HepG2 (cell line): ENCODE results near the gene ROMO1. TPM values are rescaled to one million over a fixed set of nuclear protein-coding genes. Genes with fewer than 3 reads are reported as not detected.

ENCODE experiments used
- ATAC-seq: fragments of 200-7000 bp; cut with Tn5 transposase; 3 replicates; pipeline ENCODE4 v1.9.1; 2020; ENCODE audit warnings: mild to moderate bottlenecking, moderate library complexity
- BruUV-seq: library from RNA; stranded (reverse); fragments of 400-500 nt; replicated peaks from 2 replicates; lab custom pipeline; 2021; lab: Mats Ljungman, UMichigan
- CTCF ChIA-PET: fragments of 300-600 bp; formaldehyde crosslinking; extraction: SDS; loops from one replicate; lab custom pipeline; 2021; ENCODE audit warnings: low total read pairs, inconsistent platforms, low intra/inter-chr PET ratio; lab: Yijun Ruan, JAX
- POLR2A ChIA-PET: fragments of 350-600 bp; sonication (Branson Sonifier 250); formaldehyde crosslinking; loops from one replicate; lab custom pipeline; 2020; ENCODE audit warnings: antibody characterized with exemption, inconsistent platforms; lab: Yijun Ruan, JAX
- DNase-seq: peaks from one replicate; pipeline ENCODE4 v3.0.0-alpha.2; 2015; ENCODE audit warnings: low spot score
- FAIRE-seq: peaks from 3 replicates; lab custom pipeline; 2011; peaks lifted over from hg19 to GRCh38; lab: Jason Lieb, UNC
- H2AFZ ChIP-seq: one replicate; pipeline ENCODE4 v1.6.1; 2011; ENCODE audit warnings: low read length, inconsistent platforms
- H3K27ac ChIP-seq: fragments of 300-600 bp; 3 replicates; pipeline ENCODE4 v1.8.0; 2011; ENCODE audit warnings: mixed run types, mild to moderate bottlenecking, mixed read lengths, low read length, inconsistent platforms; ENCODE audit not compliant: insufficient read depth; ENCODE audit errors: extremely low read length
- H3K27me3 ChIP-seq, 2 experiments: fragments of 200-600 bp in 1 of 2; 2 replicates in 1 of 2; 3 replicates in 1 of 2; pipeline versions ENCODE4 v1.6.0 to v1.8.0; 2011; ENCODE audit warnings: low read length in 2 of 2, mild to moderate bottlenecking in 2 of 2, moderate library complexity in 2 of 2, inconsistent platforms in 1 of 2; ENCODE audit not compliant: insufficient read depth in 2 of 2, control insufficient read depth in 1 of 2
- H3K36me3 ChIP-seq, 2 experiments: fragments of 200-600 bp in 1 of 2; replicated peaks in 1 of 2; 2 replicates in 1 of 2; 3 replicates in 1 of 2; pipeline versions ENCODE4 v1.5.1 to v1.8.0; 2011; ENCODE audit warnings: low read length in 2 of 2, inconsistent platforms in 1 of 2; ENCODE audit not compliant: insufficient read depth in 2 of 2, control insufficient read depth in 1 of 2
- H3K4me1 ChIP-seq: 2 replicates; pipeline ENCODE4 v1.5.1; 2012; ENCODE audit warnings: low read length, inconsistent platforms; ENCODE audit not compliant: insufficient read depth
- H3K4me2 ChIP-seq: 2 replicates; pipeline ENCODE4 v1.6.0; 2011; ENCODE audit warnings: low read depth, low read length, inconsistent platforms
- H3K4me3 ChIP-seq, 3 experiments: fragments of 200-600 bp in 1 of 3; sonication (generic), shearing (Covaris generic) in 1 of 3; replicated peaks in 1 of 3; 2 replicates each; pipeline ENCODE4 v1.5.1; 2011 to 2016; ENCODE audit warnings: low read length in 3 of 3, inconsistent platforms in 2 of 3, low read depth in 2 of 3, mild to moderate bottlenecking in 2 of 3, control low read depth in 1 of 3, mixed read lengths in 1 of 3; ENCODE audit not compliant: insufficient read depth in 1 of 3
- H3K79me2 ChIP-seq: one replicate; pipeline ENCODE4 v1.6.1; 2011; ENCODE audit warnings: low read length, inconsistent platforms; ENCODE audit not compliant: insufficient read depth
- H3K9ac ChIP-seq: 2 replicates; pipeline ENCODE4 v1.6.0; 2011; ENCODE audit warnings: mild to moderate bottlenecking, low read depth, low read length, inconsistent platforms; ENCODE audit not compliant: insufficient read depth
- H3K9me3 ChIP-seq: 2 replicates; pipeline ENCODE4 v1.5.1; 2012; ENCODE audit warnings: mild to moderate bottlenecking, low read length
- H4K20me1 ChIP-seq: 2 replicates; pipeline ENCODE4 v1.6.0; 2011; ENCODE audit warnings: inconsistent platforms, mild to moderate bottlenecking, low read length, moderate library complexity; ENCODE audit not compliant: insufficient read depth
- CREB1 ChIP-seq, 2 experiments: fragments of 450-650 bp in 1 of 2; IDR thresholded peaks; 2 replicates each; pipeline ENCODE4 v1.6.1; 2016 to 2017; ENCODE audit warnings: control low read depth in 1 of 2, mild to moderate bottlenecking in 1 of 2, missing compliant biosample characterization in 1 of 2, missing genetic modification characterization in 1 of 2
- ELF4 ChIP-seq: sonication (generic); formaldehyde crosslinking; IDR thresholded peaks from 2 replicates; pipeline ENCODE4 v1.5.0; 2020; ENCODE audit warnings: missing genetic modification reagents, mild to moderate bottlenecking, moderate library complexity, borderline replicate concordance
- FOXM1 ChIP-seq: sonication (generic); formaldehyde crosslinking; IDR thresholded peaks from 2 replicates; pipeline ENCODE4 v1.5.0; 2020; ENCODE audit warnings: missing genetic modification reagents
- KDM1A ChIP-seq: IDR thresholded peaks from 2 replicates; pipeline ENCODE4 v1.6.1; 2016; ENCODE audit warnings: missing compliant biosample characterization
- MBD4 ChIP-seq: IDR thresholded peaks from 2 replicates; pipeline ENCODE4 v1.6.1; 2012; ENCODE audit warnings: low read length, inconsistent platforms, borderline replicate concordance
- NRL ChIP-seq: sonication (generic); formaldehyde crosslinking; IDR thresholded peaks from 2 replicates; pipeline ENCODE4 v1.5.0; 2020; ENCODE audit warnings: missing genetic modification reagents, mild to moderate bottlenecking, moderate library complexity, borderline replicate concordance
- POLR2A ChIP-seq, 2 experiments: IDR thresholded peaks; 2 replicates each; pipeline ENCODE4 v1.6.1; 2011; ENCODE audit warnings: low read depth in 2 of 2, low read length in 2 of 2, mild to moderate bottlenecking in 1 of 2, moderate library complexity in 1 of 2; ENCODE audit not compliant: insufficient read depth in 1 of 2
- POLR2AphosphoS2 ChIP-seq: IDR thresholded peaks from 2 replicates; pipeline ENCODE4 v1.6.1; 2011; ENCODE audit warnings: low read depth, low read length, improper control_type of control experiment
- POLR2G ChIP-seq: fragments of 200-400 bp; formaldehyde crosslinking; IDR thresholded peaks from 2 replicates; pipeline ENCODE4 v1.6.1; 2018; ENCODE audit warnings: mild to moderate bottlenecking, low read depth, low read length, moderate library complexity
- PRPF4 ChIP-seq: fragments of 200-400 bp; formaldehyde crosslinking; IDR thresholded peaks from 2 replicates; pipeline ENCODE4 v1.6.1; 2016; ENCODE audit warnings: low read length, low read depth; ENCODE audit not compliant: poor library complexity, severe bottlenecking
- RBM22 ChIP-seq: fragments of 200-400 bp; formaldehyde crosslinking; optimal IDR thresholded peaks from 2 replicates; pipeline ENCODE3; 2017; ENCODE audit warnings: mild to moderate bottlenecking, low read length, moderate library complexity
- SAP130 ChIP-seq: IDR thresholded peaks from 2 replicates; pipeline ENCODE4 v1.6.1; 2016; ENCODE audit warnings: low read depth
- SOX13 ChIP-seq, 3 experiments: fragments of 450-650 bp in 1 of 3; sonication (generic) in 1 of 3; formaldehyde crosslinking in 1 of 3; IDR thresholded peaks in 2 of 3; conservative IDR thresholded peaks in 1 of 3; 2 replicates each; pipeline versions ENCODE4 v1.5.0 to v1.6.1; 2016 to 2020; ENCODE audit warnings: antibody characterized with exemption in 1 of 3, mild to moderate bottlenecking in 1 of 3, missing compliant biosample characterization in 1 of 3, missing genetic modification reagents in 1 of 3, moderate library complexity in 1 of 3
- SSRP1 ChIP-seq: IDR thresholded peaks from 2 replicates; pipeline ENCODE4 v1.6.1; 2016; ENCODE audit warnings: control low read depth
- TEF ChIP-seq: sonication (generic); formaldehyde crosslinking; IDR thresholded peaks from 2 replicates; pipeline ENCODE4 v1.5.0; 2020; ENCODE audit warnings: missing genetic modification reagents
- ZNF770 ChIP-seq: sonication (generic); formaldehyde crosslinking; IDR thresholded peaks from 2 replicates; pipeline ENCODE4 v1.5.0; 2020; ENCODE audit warnings: mild to moderate bottlenecking, missing genetic modification reagents
- ZNF816 ChIP-seq: sonication (generic); formaldehyde crosslinking; IDR thresholded peaks from 2 replicates; pipeline ENCODE4 v1.8.0; 2022; ENCODE audit warnings: missing genetic modification reagents, mild to moderate bottlenecking, borderline replicate concordance
- WGBS: methylation state at CpG from one replicate; pipeline ENCODE4 v1.1.6; 2017; ENCODE audit warnings: low lambda C conversion rate; 5-methylcytosine and 5-hydroxymethylcytosine counted together
- in situ Hi-C: cut with HindIII; loops from 2 replicates; pipeline ENCODE4 v1.10.0; 2017; ENCODE audit warnings: low pct_unique_long_range_greater_than_20kb; ENCODE audit not compliant: extremely low pct_ligation_motif_present
- intact Hi-C: fragments of 100-400 bp; cut with micrococcal nuclease; formaldehyde crosslinking; loops from one replicate; pipeline ENCODE4 v1.10.0; 2022; ENCODE audit not compliant: unreplicated experiment
- polyA plus RNA-seq, 8 experiments: library from polyadenylated mRNA; depleted of rRNA in 3 of 8; stranded (reverse) in 7 of 8; unstranded in 1 of 8; fragments of >200 nt; fragmentation: Illumina TruSeq in 4 of 8; extraction: Trizol in 4 of 8; gene quantifications; 2 replicates each; pipeline versions ENCODE4 v1.2.1 to v1.2.3, GENCODE V29; 2011 to 2016; ENCODE audit warnings: low read depth in 4 of 8, missing spikeins in 1 of 8, mixed read lengths in 1 of 8; ENCODE audit not compliant: insufficient read depth in 1 of 8
- total RNA-seq, 5 experiments: library from RNA; depleted of rRNA; stranded (reverse); fragments of >200 nt; fragmentation: Illumina TruSeq; extraction: Trizol; gene quantifications; 2 replicates each; pipeline ENCODE4 v1.2.3, GENCODE V29; 2016; ENCODE audit warnings: low read depth in 1 of 5

ROMO1 gene
- total and polyA plus RNA-seq, 2 of the 13 experiments (the other 11 are each of a cell fraction or from before 2014, with no cell fraction given), result 636 to 755 TPM

GRCh38 chr20:35735826-35736470 lies 36.7 kb downstream of the ROMO1 start (continued):
- TF ChIP-seq ELF4 (0 out of 2 replicates have a peak, but pooled peaks have one; percentile 39), SAP130 (CRISPR knock-in tag) (peak; percentile 9; the same call in 1 of the 2 replicates), TEF (CRISPR knock-in tag) (0 out of 2 replicates have a peak, but pooled peaks have one; percentile 38), POLR2AphosphoS2 (peak; percentile 82), NRL (CRISPR knock-in tag) (no peak), FOXM1 (CRISPR knock-in tag) (no peak), POLR2A (IDR thresholded peaks at IDR 0.05; ENCODE audit: insufficient read depth in 1 of 2, low read depth in 2 of 2, low read length in 2 of 2) (peak; percentile 37 to 68; a peak in 2 of 4 replicates), MBD4 (peak; percentile 45; the same call in 1 of the 2 replicates), RBM22 (peak; percentile 98), PRPF4 (peak; percentile 35), POLR2G (peak; percentile 48), CREB1 (IDR thresholded peaks at IDR 0.05) (no peak), CREB1 (CRISPR knock-in tag; IDR thresholded peaks at IDR 0.05) (peak; percentile 15; the same call in 1 of the 2 replicates), SSRP1 (0 out of 2 replicates have a peak, but pooled peaks have one; percentile 43)

GRCh38 chr20:35737865-35738333 lies 38.7 kb downstream of the ROMO1 start:
- Histone ChIP-seq H4K20me1 (peaks cover 87% of the 10 kb centered on the region), H3K27ac (no peak overlapping the region), H3K27me3 (no peaks in the 10 kb centered on the region; a peak in 1 of 5 replicates), H2AFZ (no peak overlapping the region), H3K36me3 (peaks cover 32 to 70% of the 10 kb centered on the region in 2 experiments), H3K4me1 (peaks cover 76% of the 10 kb centered on the region), H3K9me3 (no peaks in the 10 kb centered on the region), H3K4me3 (no peak overlapping the region), H3K9ac (no peak overlapping the region), H3K4me2 (peak overlapping the region; percentile 98), H3K79me2 (peaks cover 95% of the 10 kb centered on the region)
- CTCF ChIA-PET, result no interaction called here
- no peak for ATAC-seq
- intact Hi-C loops, result no loop called here
- POLR2A ChIA-PET, result interaction anchor here (0.6 to 8.6 kb wide), 10 partner anchors 7 to 60 kb away, joined by 3 to 211 read pairs (median 4); partner anchors contain the start of genes NFS1 and ROMO1
- no peak for FAIRE-seq
- in situ Hi-C loops, result no loop called here
- BruUV-seq, result no TSS peak
- 97% methylated on average over 15 of the region's 15 CpGs for WGBS
- no peak for DNase-seq
- no peak for TF ChIP-seq KDM1A
- no peak for TF ChIP-seq ZNF816
- TF ChIP-seq ZNF770 (CRISPR knock-in tag), result peak; percentile 72
- no peak for TF ChIP-seq SOX13 (IDR thresholded peaks at IDR 0.05)
- 0 out of 4 replicates have a peak, but pooled peaks of 1 of the 2 experiments have one; percentile 76 for TF ChIP-seq SOX13 (CRISPR knock-in tag; conservative IDR thresholded peaks at IDR 0.05 in 1 of 2, IDR thresholded peaks at IDR 0.05 in 1 of 2)
